OCI-LY1 (cell line): Measurements from ENCODE around the gene GALNT10.

Experiments used
- CTCF ChIP-seq: fragments of 200-600 bp; sonication (generic), shearing (Covaris generic); IDR thresholded peaks from 2 replicates; pipeline ENCODE4 v1.5.1; 2017; ENCODE audit warnings: mild to moderate bottlenecking, antibody characterized with exemption, low read length, moderate library complexity, mixed read lengths
- EZH2 ChIP-seq: fragments of 200-600 bp; sonication (generic), shearing (Covaris generic); IDR thresholded peaks from 2 replicates; pipeline ENCODE4 v1.8.0; 2017; ENCODE audit warnings: borderline replicate concordance, mixed run types, mild to moderate bottlenecking, antibody characterized with exemption, low read length, moderate library complexity, mixed read lengths

DNA sequence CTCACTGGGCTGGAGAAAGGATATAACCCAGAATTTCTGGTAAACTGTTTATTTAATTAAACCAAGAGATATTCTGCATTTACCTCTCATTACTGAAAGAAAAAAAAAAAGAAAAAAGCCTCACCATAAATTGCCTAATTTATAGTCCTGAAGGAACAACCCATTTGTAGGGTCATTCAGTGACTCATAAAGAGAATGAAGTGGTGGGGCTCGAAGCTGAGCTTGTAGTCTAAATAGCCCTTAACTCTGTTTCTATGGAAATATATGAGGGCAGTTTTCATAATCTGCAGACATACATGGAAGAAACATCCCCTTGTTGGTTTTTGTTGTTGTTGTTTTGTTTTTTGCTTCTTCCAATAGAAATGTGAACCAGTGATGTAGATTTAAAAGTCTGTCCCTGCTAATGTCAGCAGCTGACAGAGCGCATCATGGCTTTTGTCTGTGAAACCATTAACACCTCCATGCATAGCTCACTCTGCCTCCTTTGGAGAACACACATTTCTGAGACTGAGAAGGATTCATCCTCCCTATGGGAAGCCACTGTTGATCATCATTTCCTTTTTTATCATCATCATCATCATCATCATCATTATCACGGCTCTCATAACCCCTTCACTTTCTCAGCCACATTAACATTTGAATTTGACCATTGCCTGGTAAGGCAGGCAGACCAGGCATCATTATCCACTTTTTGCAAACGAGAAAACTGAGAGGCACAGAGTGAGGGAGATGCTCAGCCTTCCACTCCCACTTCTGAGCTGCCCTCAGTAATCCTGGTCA is 187.4 kb downstream of the GALNT10 start:
- TF ChIP-seq CTCF (no peak), EZH2 (no peak)
